Right renal cortex interstitium (tissue), 3 donors: ENCODE measurements around the gene ALDH7A1. TPM values are rescaled to one million over a fixed set of nuclear protein-coding genes. Genes with fewer than 3 reads are reported as not detected.
"Not testable (repeated sequence)": the region's sequence is repeated elsewhere in the genome, so short reads cannot be mapped to it uniquely, and the experiment has no call there.

Experiments
- DNase-seq, 3 donors: peaks; one replicate each; pipeline ENCODE4 v3.0.0-alpha.2; 2013; ENCODE audit warnings: low read depth in 3 of 3, low spot score in 2 of 3
- polyA plus RNA-seq, 3 donors: library from polyadenylated mRNA; unstranded; fragments of 120-200 nt; gene quantifications; one replicate each; pipeline ENCODE4 v1.2.1, GENCODE V29; 2013; ENCODE audit not compliant: insufficient read length in 3 of 3

Gene ALDH7A1
- polyA plus RNA-seq = 100 to 1,000 TPM; 165 to 186 (median 172) TPM

DNA sequence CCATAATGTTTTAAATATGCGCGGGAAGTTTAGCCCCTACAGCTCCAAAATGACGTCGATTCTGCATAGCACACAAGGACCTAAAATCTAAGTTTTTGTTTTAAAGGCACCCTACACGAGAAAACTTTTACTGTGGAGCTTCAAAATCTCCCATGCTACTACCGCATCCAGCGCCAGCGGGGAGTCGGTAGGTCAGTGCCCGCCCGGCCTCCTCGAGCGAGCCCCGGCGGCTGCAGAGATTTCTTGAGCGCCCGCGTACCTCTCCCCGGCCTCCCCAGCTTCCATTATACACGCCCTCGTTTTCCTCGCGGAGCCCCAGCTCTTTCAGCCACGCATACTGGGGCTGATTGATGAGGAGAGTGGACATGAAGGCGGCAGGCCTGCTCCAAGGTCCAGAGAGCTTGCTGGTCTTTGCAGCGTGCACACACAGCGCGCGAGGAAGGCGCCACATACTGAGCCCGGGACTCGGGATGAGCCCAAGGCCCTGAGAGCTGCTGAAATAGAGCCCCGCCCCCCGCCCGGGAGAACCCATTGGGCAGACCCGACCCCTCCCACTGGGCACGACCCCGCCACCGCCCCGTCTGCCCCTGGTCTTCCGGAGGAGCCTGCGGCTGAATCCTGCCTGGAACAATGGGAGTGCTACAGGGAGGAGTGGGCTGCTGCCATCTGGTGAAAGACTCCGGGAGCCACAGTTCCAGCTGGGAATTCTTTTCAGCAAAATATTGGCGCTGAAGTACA, at the start of gene ALDH7A1:
ALDH7A1 (minus strand) TSS at position 472 of the 738 bp plus-strand sequence; CDS start at position 451, 21 bp downstream.
- peak; percentile 82 to 92 (median 89) for DNase-seq

GRCh38 chr5:126641387-126641786, 46.4 kb upstream of the ALDH7A1 start:
- no peak for DNase-seq

GRCh38 chr5:126640866-126641265, 45.8 kb upstream of the ALDH7A1 start:
- DNase-seq = no peak

GRCh38 chr5:126636956-126637355, 41.9 kb upstream of the ALDH7A1 start:
- no peak for DNase-seq

DNA sequence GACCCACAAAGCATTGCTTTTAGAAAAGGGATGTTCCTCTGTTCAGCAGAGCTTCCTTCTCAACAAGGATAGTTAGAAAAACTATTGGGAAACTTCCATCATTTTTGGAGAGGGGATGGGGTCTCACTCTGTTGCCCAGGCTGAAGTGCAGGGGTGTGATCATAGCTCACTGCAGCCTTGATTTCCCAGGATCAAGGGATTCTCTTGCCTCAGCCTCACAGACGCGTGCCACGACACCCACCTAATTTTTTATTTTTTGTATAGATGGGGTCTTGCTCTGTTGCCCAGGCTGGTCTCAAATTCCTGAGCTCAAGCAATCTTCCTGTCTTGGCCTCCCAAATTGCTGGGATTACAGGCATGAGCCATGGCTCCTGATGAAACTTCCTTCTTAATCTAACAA, 40.6 kb upstream of the ALDH7A1 start:
- no peak for DNase-seq

GRCh38 chr5:126633552-126633951, 38.5 kb upstream of the ALDH7A1 start:
- no peak for DNase-seq

GRCh38 chr5:126631920-126632319, 36.9 kb upstream of the ALDH7A1 start:
- no peak for DNase-seq

DNA sequence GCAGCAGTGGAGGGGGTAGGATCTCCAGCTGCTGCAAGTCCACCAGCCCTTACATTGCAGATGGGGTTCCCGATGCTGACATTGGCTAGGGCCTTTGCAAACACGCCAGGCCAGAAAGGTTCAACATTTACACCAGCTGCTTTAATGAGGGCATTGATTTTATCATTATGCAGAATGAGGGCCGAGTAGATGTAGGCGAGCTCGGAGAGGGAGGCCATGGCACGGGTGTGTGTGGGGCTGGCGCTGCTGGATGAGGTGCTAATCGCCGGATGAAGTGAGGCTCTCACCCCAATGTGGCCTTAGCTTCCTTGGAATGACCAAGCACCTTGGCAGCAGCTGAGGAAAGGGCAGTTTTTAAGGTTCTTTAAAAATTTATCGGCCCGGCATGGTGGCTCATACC, 33.1 kb upstream of the ALDH7A1 start:
- no peak for DNase-seq

DNA sequence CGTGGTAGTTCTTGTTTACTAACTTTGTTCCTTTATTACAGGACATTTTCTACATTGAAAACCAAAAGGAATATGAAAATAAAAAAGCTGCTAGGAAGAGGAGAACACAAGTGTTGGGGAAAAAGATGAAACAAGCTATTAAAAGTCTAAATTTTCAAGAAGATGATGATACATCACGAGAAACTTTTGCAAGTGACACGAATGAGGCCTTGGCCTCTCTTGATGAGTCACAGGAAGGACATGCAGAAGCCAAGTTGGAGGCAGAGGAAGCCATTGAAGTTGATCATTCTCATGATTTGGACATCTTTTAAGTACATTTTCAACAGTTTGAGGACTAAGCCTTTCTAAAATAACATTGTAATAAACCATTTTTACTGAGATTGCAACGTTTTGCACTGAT, 29.5 kb upstream of the ALDH7A1 start:
- no peak for DNase-seq

- no peak for DNase-seq
Observed at GRCh38 chr5:126619781-126620180, 24.8 kb upstream of the ALDH7A1 start.

DNA sequence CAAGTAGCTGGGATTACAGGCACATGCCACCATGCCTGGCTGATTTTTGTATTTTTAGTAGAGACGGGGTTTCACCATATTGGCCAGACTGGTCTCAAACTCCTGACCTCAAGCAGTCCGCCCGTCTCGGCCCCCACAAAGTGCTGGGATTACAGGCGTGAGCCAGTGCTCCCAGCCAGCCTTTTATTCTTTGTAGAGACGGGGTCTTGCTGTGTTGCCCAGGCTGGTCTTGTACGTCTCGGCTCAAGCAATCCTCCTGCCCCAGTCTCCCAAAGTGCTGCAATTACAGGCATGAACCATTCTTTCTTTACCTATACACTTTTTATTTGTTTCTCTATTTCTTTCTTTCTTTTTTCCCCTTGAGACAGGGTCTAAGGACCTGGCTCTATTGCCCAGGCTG, 22.6 kb upstream of the ALDH7A1 start:
- not testable (repeated sequence) for DNase-seq

DNA sequence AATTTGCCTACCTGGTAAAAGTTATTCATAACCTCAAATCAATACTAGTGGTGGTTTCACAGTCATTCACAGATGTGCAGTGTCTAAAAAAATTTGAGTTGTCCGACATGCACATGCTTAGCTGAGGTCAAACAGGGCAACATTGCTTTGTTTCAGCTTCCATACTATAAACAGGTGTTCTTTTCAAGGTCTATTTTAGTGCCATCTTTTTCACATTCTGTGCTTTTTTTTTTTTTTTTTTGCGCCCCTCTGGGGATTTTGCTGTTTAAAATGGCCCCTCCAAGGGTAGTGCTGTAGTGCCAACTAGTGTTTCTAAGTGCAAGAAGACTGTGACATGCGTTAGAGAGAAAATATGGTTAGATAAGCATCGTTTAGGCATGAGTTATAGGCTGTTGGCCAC, 20.3 kb upstream of the ALDH7A1 start:
- no peak for DNase-seq

DNA sequence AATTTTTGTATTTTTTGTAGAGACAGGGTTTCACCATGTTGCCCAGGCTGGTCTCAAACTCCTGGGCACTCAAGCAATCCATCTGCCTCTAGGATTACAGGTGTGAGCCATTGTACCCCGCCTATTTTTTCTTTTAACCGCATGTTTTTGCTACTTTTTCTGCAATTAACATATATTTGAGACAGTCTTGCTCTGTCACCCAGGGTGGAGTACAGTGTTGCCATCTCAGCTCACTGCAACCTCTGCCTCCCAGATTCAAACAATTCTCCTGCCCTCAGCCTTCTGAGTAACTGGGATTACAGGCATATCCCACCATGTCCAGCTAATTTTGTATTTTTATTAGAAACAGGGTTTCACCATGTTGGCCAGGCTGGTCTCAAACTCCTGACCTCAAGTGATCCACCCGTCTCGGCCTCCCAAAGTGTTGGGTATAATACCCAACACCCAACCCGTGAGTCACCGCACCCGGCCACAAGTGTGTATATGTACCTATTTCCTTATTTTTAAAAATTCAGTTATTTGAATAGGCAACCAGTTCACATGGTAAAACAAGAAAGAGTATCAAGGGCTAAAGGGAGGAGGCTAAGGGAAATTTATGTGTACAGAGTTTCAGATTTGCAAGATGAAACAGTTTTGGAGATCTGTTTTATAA, 19.0 kb upstream of the ALDH7A1 start:
- DNase-seq = no peak

DNA sequence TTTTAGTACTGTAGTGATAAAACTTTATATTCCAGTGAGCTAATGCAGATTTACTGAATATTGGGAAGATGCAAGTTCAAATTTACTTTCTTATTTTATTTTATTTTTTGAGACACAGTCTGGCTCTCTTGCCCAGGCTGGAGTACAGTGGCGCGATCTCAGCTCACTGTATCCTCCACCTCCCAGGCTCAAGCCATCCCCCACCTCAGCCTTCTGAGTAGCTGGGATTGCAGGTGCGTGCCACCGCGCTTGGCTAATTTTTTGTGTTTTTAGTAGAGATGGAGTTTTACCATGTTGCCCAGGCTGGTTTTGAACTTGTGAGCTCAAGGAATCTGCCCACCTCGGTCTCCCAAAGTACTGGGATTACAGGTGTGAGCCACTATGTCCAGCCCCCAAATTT, 15.6 kb upstream of the ALDH7A1 start:
- no peak for DNase-seq

GRCh38 chr5:126610160-126610559, 15.1 kb upstream of the ALDH7A1 start:
- no peak for DNase-seq

DNA sequence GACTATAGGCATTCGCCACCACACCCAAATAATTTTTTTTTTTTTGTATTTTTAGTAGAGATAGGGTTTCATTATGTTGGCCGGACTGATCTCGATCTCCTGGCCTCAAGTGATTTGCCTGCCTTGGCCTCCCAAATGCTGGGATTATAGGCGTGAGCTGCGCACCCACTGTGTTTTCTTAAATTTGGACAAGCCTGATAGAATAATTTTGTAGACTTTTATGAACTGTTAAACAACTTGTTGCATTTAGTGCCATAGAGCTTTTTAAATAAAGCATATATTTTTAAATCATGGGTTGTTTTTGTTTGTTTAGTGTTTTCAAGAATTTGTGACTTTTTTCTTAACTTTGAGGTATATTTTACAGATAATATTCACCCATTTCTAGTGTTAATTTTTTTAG, 10.5 kb upstream of the ALDH7A1 start:
- DNase-seq = no peak

DNA sequence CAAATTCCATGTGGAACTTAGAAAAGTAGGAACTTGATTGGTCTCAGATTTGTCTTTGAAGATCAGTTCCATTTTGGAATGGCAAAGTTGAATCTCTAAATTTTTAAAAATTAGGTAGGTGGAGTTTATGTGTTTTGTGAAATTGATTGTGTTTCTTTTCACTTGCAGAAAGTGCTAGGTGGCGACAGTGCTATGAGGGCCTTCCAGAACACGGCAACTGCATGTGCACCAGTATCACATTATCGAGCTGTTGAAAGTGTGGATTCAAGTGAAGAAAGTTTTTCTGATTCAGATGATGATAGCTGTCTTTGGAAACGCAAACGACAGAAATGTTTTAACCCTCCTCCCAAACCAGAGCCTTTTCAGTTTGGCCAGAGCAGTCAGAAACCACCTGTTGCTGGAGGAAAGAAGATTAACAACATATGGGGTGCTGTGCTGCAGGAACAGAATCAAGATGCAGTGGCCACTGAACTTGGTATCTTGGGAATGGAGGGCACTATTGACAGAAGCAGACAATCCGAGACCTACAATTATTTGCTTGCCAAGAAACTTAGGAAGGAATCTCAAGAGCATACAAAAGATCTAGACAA, 8.5 kb upstream of the ALDH7A1 start:
- DNase-seq = no peak

- peak; percentile 54 to 68 (median 62) for DNase-seq
Observed at GRCh38 chr5:126600631-126601511, 5.9 kb upstream of the ALDH7A1 start, which contains the start of gene PHAX. PHAX (plus strand) TSS chr5:126600947; CDS start chr5:126600963, 16 bp downstream.

DNA sequence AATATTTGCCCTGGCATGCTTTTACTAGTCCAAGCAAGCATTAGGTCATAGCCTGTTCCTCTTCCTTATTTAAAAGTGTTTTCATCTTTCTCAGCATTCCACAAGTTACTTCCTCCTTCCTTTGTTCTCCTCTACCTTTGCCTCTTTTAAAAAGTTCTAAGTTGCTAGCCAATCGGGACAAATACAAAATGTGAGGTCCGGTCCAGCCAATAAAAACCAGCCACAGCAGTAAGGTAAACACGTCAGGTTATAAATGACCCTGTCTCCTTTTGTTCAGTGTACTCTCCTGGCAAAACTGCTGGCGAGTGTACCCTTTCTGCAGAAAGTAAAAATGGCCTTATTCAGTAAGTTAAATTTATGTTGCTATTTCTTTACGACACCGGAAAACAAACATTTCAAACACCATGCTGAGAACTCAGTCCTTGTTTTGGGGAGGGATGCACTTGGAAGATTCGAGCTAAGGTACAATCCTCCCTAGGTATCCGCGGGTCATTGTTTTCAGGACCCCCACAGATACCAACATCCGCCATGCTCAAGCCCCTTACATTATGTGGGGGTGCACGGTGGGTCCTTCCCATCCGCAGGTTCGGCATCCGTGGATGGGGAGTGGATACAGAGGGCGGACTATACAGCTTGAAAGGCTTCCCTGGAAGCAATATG, 5.1 kb upstream of the ALDH7A1 start:
- DNase-seq = not testable (repeated sequence)

- no peak for DNase-seq
Observed at GRCh38 chr5:126599499-126599898, 4.5 kb upstream of the ALDH7A1 start.
